Stimulated activated CD8-positive, alpha-beta memory T cell treated with anti-CD3 and anti-CD28 coated beads, Interleukin-4, amount 100 ng/mL, for 4 hours (primary cell): ENCODE results near the gene ADCY2.

Experiments used
- DNase-seq, 2 donors: peaks; one replicate each; pipeline ENCODE4 v3.0.0-alpha.2; 2020; ENCODE audit warnings: low read depth in 2 of 2, low spot score in 1 of 2

ADCY2 gene

GRCh38 chr5:7776442-7776841 is 380.5 kb downstream of the ADCY2 start:
- DNase-seq, result no peak

GRCh38 chr5:7779019-7780005 is 383.4 kb downstream of the ADCY2 start:
- no peak for DNase-seq

GRCh38 chr5:7781899-7782298 is 386.0 kb downstream of the ADCY2 start:
- no peak for DNase-seq

- DNase-seq, result no peak
Measured at GRCh38 chr5:7784683-7785380, 388.9 kb downstream of the ADCY2 start.

- no peak for DNase-seq
Measured at GRCh38 chr5:7787770-7788169, 391.8 kb downstream of the ADCY2 start.

GRCh38 chr5:7789567-7789966 is 393.6 kb downstream of the ADCY2 start:
- DNase-seq, result no peak

- no peak for DNase-seq
Measured at GRCh38 chr5:7793895-7794294, 398.0 kb downstream of the ADCY2 start.

GRCh38 chr5:7794311-7794710 is 398.4 kb downstream of the ADCY2 start:
- DNase-seq, result no peak

GRCh38 chr5:7794823-7795222 is 398.9 kb downstream of the ADCY2 start:
- no peak for DNase-seq

GRCh38 chr5:7795306-7795705 is 399.4 kb downstream of the ADCY2 start:
- DNase-seq, result no peak

- no peak for DNase-seq
Measured at GRCh38 chr5:7801891-7802614, 406.1 kb downstream of the ADCY2 start.

- no peak for DNase-seq
Measured at GRCh38 chr5:7802855-7803254, 406.9 kb downstream of the ADCY2 start.

GRCh38 chr5:7803937-7804336 is 408.0 kb downstream of the ADCY2 start:
- no peak for DNase-seq

GRCh38 chr5:7805379-7805778 is 409.4 kb downstream of the ADCY2 start:
- DNase-seq, result no peak

GRCh38 chr5:7808998-7809397 is 413.1 kb downstream of the ADCY2 start:
- no peak for DNase-seq

- no peak for DNase-seq
Measured at GRCh38 chr5:7811715-7812114, 415.8 kb downstream of the ADCY2 start.

GRCh38 chr5:7813007-7813406 is 417.1 kb downstream of the ADCY2 start:
- DNase-seq, result no peak

GRCh38 chr5:7813576-7813975 is 417.6 kb downstream of the ADCY2 start:
- no peak for DNase-seq

- DNase-seq, result no peak
Measured at GRCh38 chr5:7814816-7815215, 418.9 kb downstream of the ADCY2 start.

GRCh38 chr5:7815892-7816534 is 420.1 kb downstream of the ADCY2 start:
- peak; percentile 12 to 19 for DNase-seq

GRCh38 chr5:7816535-7816901 is 420.6 kb downstream of the ADCY2 start:
- no peak for DNase-seq
